Measurements from ENCODE around the gene CTTNBP2.
"Not testable (repeated sequence)": the region's sequence is repeated elsewhere in the genome, so short reads cannot be mapped to it uniquely, and the experiment has no call there.

The CTTNBP2 gene

GRCh38 chr7:117737926-117738325, 135.3 kb downstream of the CTTNBP2 start:
- DNase-seq = no peak

DNA sequence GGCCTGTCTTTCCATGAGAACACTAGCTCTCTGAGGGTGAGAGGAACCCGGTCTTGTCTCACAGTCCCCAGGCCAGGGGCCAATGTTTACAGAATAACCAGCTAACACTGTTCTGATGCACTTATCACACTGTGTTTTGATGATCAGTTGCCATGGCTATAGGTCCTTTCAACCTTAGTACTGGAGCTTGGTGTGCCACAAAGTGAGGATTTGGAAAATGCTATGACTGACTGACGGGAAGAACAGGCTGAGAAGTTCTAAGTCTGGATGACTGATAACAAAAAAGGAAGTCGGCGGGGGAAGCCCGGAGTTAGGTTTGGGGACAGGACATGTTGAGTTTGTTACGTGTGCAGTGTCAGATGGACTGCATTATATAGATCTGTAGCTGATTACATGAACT, 141.8 kb downstream of the CTTNBP2 start:
- DNase-seq = no peak

GRCh38 chr7:117730390-117730789, 142.9 kb downstream of the CTTNBP2 start:
- no peak for DNase-seq

- DNase-seq = no peak
Observed at GRCh38 chr7:117728890-117729624, 144.2 kb downstream of the CTTNBP2 start.

DNA sequence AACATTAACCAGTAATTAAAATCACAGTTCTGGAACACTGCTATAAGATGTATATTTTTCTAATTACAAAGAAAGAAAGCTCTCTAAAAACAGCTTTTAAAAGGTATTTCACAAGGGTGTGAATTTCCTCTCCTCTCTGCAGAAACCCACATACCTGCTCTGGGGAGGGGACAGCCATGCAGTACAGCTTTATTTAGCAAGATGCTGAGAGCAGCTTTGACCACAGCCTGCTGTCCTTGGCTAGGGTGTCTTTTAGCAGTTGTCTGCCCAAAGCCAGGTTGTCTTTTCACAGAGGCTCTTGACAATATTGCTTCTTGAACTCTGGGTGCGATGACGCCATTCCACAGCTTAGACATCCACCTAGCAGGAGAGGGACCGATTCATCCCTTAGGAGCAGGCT, 148.3 kb downstream of the CTTNBP2 start:
- DNase-seq = no peak

GRCh38 chr7:117719377-117719776, 153.9 kb downstream of the CTTNBP2 start:
- DNase-seq = no peak

GRCh38 chr7:117718116-117718835, 155.0 kb downstream of the CTTNBP2 start:
- DNase-seq = no peak

DNA sequence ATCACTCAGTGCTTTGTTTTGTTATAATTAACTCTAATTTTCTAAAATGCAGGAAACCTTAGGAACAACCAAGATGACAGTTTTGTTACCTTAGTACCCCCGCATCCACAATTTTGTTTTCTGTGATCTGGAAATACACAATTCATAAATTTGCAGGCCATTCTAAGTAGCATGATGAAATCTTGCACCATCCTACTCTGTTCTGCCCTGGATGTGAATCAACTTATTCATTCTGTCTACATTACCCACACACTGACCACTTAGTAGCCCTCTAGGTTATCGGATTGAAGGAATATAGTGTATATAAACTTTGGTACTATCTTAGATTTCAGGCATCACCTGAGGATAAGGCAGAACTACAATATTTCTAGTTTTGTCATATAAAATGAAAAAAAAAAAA, 155.9 kb downstream of the CTTNBP2 start:
- DNase-seq = no peak

GRCh38 chr7:117716707-117717299, 156.4 kb downstream of the CTTNBP2 start:
- DNase-seq = no peak

- DNase-seq = peak in 1 of 2 experiments; percentile 11
Observed at GRCh38 chr7:117715784-117716445, 157.3 kb downstream of the CTTNBP2 start.

GRCh38 chr7:117711556-117711955, 161.7 kb downstream of the CTTNBP2 start:
- DNase-seq = no peak

GRCh38 chr7:117708173-117708572, 165.1 kb downstream of the CTTNBP2 start:
- not testable (repeated sequence) for DNase-seq

GRCh38 chr7:117707080-117707479, 166.2 kb downstream of the CTTNBP2 start:
- DNase-seq = no peak

GRCh38 chr7:117706210-117706609, 167.0 kb downstream of the CTTNBP2 start:
- DNase-seq = no peak

GRCh38 chr7:117705630-117706029, 167.6 kb downstream of the CTTNBP2 start:
- DNase-seq = no peak

GRCh38 chr7:117704063-117704462, 169.2 kb downstream of the CTTNBP2 start:
- no peak for DNase-seq

DNA sequence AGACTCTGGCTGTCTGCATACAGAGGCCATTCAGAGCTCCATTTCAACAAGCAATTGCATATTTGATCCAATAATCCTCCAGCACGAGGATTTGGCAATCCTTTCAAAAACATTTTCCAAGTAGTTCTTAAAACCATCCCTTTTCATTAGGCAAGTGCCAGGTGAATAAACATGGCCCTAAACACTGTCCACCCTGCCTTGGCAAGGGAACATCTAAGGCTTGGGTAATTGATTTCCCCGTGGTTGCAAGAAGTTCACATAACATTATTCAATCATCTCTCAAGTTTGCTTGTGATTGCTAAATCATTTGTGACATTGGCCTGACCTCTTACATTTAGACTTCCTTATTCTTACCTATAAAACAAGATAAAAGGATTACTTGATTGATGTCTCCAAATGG, 175.2 kb downstream of the CTTNBP2 start:
- DNase-seq = no peak

DNA sequence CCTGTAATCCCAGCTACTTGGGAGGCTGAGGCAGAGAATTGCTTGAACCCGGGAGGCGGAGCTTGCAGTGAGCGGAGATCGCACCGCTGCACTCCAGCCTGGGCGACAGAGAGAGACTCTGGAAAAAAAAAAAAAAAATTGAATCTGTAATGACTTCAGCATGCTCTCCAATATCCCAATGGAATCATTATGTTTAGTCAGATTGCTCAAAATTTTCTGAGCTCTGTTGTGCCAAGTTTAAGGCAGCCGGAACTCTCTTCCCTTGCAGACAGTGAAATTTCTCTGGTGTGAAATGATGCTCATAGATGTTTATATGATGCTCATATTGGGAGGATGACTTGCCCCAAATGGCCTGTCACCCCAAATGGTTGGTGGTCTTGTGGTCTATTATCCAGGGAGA, 180.9 kb downstream of the CTTNBP2 start:
- DNase-seq = no peak

GRCh38 chr7:117690147-117690546, 183.1 kb downstream of the CTTNBP2 start:
- DNase-seq = no peak

DNA sequence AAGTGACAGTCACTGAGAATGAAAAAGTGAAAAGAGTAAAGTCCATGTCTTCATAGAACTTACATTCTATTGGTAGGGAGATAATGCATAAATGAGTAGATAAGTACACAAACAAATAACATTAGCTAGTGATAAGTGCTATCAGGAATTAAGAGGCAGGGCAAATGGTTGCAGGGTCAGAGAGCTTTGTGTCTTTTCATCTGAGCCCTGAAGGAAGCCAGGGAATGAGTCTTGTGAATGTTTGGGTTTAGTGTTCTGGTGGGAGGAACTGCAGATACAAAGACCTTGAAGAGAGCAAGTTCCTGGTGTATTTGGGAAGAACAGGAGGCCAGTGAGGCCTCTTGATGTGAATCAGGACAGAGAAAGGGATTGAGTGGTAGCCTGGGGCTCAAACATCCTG, 183.8 kb downstream of the CTTNBP2 start:
- no peak for DNase-seq

- no peak for DNase-seq
Observed at GRCh38 chr7:117688126-117688525, 185.1 kb downstream of the CTTNBP2 start.

- DNase-seq = no peak
Observed at GRCh38 chr7:117686311-117686935, 186.8 kb downstream of the CTTNBP2 start.

DNA sequence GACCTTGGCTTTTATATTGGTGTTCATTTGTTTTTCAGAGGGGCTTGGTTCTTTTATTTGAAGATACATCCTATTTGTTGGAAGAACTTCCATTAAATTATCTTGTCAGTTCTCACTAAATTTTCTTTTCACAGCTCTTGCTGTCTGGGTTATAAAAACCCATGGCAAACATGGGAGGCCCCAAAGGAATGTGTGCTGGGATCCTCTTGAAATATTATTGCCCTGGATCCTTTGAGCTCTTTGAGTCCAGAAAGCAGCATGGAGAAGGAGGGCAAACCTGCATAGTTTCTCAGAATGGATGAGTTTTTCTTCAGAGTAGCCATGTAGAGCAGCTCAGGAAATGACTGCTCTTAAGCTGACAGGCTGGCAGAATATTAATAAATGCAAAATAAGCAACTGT, 187.4 kb downstream of the CTTNBP2 start:
- DNase-seq = no peak
